Ecto neural progenitor cell (in vitro differentiated cells): ENCODE data around the gene SUGCT.
"Not testable (repeated sequence)": the region's sequence is repeated elsewhere in the genome, so short reads cannot be mapped to it uniquely, and the experiment has no call there.

Experiments used
- DNase-seq: peaks from one replicate; pipeline ENCODE4 v3.0.0-alpha.2; 2018; ENCODE audit warnings: low spot score

The SUGCT gene

DNA sequence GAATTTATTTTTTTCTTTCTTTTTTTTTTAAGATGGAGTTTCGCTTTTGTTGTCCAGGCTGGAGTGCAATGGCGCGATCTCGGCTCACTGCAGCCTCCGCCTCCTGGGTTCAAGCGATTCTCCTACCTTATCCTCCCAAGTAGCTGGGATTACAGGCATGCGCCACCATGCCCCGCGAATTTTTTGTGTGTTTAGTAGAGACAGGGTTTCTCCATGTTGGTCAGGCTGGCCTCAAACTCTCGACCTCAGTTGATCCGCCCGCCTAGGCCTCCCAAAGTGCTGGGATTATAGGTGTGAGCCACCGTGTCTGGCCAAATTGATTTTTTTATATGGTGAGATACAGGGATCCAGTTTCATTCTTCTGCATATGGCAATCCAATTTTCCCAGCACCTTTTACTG, 5.1 kb downstream of the SUGCT start:
- not testable (repeated sequence) for DNase-seq

DNA sequence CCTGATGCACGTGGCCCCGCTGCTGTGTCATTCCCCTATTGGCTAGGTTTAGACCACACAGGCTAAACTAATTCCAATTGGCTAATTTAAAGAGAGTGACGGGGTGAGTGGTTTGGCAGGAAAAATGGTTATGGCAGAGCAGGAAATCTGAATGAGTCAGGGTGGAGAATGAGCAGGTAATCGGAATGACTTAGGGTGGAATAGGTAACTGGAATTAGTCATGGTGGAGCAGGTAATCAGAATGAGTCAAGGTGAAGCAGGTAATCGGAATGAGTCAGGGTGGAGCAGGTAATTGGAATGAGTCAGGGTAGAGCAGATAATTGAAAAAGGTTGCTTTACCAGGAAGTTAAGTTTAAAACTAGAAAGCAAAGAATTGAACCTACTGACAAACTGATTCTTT, 7.1 kb downstream of the SUGCT start:
- not testable (repeated sequence) for DNase-seq

DNA sequence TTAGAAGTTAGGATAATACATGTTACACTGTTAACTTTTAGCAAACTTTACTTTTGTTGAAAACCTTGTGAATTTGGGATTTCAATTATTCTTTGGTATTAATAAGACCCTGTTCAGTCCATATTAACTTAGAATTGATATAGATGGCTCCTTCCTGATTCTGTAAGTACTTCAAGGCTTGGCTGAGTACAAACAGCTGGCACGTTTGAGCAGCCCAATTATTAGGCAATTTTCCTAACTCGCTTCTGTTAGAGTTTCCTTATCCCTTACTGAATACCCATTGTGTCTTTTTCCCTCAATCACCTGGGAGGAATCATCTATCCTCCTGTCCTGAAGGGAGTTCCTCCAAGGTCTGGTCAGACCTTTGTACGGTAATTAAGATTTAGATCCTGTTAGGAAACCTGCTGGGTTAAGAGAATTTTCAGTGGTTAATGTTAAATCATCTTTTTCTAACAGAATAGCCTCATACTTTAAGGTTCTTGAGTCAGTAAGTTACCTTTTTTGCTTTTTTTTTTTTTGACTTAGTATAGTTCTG, 10.9 kb downstream of the SUGCT start:
- DNase-seq, result not testable (repeated sequence)

DNA sequence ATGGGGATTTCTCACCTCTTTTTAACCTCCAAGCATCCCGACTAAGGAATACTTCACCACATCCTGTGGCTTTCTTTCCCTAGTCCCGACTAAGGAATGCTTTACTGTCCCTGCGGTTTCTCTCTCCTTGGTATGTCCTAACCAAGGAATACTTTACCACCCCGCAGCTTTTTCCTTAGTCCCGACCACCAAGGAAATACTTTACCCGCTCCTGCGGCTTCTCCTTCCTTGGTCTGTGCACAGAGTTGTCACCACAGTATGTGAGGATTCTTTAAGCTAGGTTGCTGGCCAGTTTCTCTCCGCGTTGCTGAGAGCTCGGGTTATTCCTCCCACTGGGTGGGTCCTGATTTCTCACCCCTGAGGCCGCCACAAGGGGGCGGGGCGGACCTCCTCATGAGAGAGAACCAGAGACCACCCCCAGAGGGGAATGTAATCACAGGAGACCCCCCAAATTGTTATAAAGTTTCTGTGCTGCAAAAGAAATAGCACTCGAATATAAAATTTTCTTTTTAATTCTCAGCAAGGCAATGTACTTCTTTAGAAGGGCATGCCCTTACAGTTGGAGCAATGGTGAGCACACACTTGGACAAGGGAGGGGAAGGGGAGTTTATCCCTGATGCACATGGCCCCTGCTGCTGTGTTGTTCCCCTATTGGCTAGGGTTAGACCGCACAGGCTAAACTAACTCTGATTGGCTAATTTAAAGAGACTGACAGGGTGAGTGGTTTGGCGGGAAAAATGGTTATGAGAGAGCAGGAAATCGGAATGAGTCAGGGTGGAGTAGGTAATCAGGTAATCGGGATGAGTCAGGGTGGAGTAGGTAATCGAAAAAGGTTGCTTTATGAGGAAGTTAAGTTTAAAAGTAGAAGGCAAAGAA, 12.8 kb downstream of the SUGCT start:
- DNase-seq, result no peak

DNA sequence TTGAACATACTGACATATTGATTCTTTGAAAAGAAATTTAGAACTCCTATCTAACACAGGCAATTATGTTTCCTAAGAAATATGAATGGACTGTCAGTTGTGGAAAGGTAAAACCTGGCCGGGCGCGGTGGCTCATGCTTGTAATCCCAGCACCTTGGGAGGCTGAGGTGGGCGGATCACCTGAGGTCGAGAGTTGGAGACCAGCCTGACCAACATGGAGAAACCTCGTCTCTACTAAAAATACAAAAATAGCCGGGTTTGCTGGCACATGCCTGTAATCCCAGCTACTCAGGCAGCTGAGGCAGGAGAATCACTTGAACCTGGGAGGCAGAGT, 13.4 kb downstream of the SUGCT start:
- not testable (repeated sequence) for DNase-seq

DNA sequence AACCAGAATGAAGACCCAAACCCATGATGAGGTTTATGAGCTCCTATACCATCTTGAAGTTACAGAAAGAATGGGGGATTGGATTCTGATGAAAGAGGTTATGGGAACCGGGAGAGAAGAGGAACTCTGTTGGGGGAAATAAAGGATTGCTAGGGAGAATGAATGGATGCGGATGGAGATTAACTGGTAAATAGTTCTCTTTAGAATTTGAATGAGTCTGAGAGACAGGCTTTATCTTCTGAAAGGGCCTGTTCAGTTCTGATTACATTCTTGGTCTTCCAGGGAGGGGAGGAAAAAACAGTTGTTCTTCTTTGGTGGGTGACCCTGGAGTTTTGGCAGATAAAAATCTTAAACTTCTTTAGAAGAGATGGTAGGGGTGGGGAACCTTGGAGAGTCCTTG, 13.9 kb downstream of the SUGCT start:
- DNase-seq, result no peak

DNA sequence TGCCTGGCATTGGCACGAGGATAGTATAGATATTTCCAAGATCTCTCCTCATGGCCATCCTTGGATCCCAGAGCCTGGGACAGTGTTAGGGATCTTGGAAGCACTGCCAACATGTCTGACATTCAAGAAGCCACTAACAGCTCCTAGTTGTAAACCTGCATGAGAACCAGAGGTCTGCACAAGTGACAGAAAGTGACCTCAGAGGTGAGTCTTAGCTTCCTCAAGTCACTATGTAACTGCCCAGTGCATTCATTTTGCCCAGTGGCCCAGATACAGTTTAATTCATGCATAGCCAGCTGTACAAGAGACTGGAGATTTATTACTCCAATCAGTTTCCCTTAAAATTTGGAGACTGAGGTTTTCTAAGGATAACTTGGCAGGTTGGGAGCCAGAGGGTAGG, 16.7 kb downstream of the SUGCT start:
- no peak for DNase-seq

DNA sequence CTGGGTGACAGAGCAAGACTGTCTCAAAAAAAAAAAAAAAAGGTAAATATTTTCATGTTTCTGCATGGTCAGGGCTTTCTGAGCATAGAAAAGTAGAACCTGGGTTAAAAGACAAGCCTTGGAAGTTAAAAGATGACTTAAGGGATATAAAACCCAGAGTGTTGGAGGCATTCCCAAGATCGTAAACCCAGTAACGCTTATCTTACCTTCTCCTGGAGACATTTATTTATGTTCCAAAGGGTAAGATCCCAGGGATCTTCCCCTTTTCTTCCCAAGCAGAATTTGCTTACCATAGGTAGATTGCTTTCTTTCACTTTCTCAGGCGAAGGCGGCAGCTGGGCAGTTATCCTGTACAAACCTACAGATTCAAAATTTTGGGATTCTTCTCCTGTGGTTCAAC, 22.2 kb downstream of the SUGCT start:
- no peak for DNase-seq

DNA sequence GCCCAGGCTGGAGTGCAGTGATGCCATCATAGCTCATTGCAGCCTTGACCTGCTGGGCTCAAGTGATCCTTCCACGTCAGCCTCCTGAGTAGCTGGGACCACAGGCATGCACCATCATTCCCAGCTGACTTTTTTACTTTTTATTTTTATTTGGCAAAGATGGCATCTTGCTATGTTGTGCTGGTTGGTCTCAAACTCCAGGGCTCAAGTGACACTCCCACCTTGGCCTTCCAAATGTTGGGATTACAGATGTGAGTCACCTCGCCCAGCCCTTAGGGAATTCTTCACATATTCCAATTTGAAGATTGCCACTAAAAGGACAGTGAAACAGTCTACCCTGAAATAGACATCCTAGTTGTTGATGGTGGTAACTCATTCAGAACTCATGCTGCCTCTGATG, 27.7 kb downstream of the SUGCT start:
- DNase-seq, result no peak

DNA sequence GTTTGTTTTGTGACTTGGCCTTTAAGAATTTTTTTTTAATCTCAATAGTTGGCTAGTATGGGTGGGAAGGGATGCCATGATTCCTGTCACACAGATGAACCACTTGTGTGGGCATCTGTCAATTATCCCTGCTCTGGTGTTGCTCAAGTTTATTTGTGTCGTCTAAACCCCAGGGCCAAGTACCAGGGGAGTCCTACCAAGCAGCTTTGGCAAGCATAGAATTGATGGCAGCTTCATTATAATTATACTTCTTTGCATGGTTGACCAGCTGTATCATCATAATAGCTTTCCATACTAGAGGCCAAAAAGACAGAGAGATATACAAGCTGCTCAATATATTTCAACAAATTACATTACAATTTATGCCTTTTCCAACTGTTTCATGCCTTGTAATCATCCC, 30.4 kb downstream of the SUGCT start:
- DNase-seq, result no peak

DNA sequence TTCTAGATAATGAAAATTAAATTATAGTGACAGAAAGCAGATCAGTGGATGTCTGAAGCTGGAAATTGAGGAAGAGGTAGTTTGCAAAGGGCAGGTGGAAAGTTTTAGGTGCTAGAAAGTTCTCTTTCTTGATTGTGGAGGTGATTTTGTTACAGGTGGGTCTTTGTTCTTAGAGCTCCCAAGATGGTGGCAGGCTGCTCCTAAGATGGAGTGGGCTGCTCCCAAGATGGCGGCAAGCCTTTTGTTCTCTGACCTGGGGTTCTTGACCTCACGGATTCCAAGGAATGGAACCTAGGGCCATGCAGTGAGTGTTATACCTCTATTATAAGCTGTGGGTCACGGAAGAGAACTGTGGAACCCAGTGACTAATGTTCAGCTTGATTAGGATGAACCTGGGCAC, 32.5 kb downstream of the SUGCT start:
- no peak for DNase-seq

DNA sequence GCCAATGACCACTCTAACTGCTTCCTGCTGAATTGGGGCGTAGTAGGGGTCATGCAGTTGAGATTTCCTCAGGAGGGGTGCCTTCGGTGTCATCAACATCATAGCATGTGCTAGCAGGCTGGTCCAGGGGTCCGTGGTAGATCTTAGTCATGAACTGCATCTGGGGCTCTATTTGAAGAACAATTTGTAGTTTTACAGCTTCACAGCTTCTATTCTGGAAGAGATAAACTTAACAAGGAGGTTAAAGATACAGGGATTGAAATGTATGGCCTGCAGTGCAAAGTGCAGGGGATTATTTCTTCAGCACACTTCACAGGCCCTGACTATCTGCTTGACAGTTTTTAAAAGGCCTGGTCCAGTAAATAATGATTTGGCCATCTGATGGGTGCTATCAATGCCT, 33.5 kb downstream of the SUGCT start:
- DNase-seq, result not testable (repeated sequence)

DNA sequence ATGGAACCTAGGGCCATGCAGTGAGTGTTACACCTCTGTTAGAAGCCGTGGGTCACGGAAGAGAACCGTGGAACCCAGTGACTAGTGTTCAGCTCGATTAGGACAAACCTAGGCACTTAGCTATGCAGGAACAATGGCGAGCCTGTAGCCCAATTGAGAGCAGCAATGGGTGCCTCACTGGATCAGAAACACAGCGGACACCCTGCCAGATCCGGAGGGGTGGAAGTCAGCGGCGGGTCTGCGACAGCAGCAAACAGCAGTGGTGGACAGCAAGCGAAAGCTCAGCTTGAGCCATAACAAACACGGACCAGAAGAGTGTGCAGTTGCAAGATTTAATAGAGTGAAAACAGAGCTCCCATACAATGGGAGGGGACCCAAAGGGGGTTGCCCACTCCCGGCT, 38.3 kb downstream of the SUGCT start:
- not testable (repeated sequence) for DNase-seq

DNA sequence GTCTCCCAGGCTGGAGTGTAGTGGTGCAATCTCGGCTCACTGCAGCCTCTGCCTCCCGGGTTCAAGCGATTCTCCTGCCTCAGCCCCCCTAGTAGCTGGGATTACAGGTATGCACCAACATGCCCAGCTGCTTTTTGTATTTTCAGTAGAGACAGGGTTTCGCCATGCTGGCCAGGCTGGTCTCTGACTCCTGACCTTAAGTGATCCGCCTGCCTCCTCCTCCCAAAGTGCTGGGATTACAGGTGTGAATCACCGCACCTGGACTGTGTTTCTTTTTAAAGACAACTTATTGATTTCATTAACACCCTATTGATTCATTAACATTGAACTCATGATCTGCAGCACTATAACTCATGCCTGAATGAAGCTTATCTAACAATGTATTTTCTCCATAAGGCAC, 40.5 kb downstream of the SUGCT start:
- DNase-seq, result not testable (repeated sequence)

DNA sequence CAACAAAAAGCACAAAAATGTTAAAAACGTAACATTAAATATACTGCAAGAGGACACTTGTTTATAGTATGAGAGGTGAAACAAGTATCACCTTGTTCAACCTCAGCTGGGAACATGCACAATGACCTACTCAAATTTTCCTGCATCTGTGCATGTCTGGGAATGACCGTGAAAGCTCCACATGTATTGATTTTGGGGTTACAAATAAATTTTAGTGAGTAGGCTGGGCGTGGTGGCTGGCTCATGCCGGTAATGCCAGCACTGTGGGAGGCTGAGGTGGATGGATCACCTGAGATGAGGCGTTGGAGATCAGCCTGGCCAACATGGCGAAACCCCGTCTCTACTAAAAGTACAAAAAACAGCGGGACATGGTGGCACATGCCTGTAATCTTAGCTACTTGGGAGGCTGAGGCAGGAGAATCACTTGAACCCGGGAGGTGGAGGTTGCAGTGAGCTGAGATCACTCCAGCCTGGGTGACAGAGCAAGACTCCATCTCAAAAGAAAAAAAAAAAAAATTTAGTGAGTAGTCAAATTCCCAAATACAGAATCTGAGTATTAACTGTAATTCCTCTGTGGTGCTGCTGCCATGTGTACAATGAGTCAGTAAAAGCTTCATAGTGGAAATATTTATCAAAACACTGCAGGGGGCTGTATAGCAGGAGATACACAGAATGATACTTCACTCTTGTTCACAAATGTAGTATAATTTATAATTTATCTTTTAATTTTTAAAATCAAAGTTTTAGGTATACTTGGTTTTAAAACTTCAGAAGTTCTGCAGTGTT, 41.1 kb downstream of the SUGCT start:
- no peak for DNase-seq

DNA sequence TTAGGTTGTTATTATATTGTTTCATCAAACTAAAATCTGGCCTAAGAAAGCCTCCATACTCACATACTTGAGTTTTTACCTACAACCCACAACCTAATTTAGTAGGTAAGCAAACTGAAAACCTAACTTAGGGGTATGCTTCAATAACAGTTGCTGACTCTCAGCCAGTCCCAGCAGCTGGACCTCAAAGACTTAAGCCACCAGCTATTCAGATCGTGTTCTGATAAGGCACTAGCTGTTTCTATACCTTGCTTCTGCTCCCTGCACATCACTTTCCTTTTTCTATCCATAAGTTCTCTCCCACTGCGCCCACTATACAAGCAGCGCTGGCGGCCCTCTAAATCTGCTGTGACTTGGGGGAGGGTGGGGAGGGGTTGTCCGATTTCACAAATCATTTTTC, 42.3 kb downstream of the SUGCT start:
- DNase-seq, result no peak

DNA sequence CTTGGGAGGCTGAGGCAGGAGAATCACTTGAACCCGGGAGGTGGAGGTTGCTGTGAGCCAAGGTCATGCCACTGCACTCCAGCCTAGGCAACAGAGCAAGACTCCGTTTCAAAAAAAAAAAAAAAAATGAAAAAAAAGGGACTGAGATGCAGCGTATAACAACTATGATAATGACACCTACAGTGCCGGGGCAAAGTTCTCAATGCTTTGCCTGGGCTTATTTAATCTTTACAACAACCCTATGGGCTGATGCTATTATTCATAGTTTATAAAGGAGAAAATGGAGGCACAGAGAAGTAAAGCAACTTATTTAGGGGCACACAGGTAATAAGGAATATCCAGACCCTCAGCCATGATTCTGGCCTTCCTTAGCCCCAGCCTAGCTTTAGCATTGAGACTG, 47.6 kb downstream of the SUGCT start:
- no peak for DNase-seq

DNA sequence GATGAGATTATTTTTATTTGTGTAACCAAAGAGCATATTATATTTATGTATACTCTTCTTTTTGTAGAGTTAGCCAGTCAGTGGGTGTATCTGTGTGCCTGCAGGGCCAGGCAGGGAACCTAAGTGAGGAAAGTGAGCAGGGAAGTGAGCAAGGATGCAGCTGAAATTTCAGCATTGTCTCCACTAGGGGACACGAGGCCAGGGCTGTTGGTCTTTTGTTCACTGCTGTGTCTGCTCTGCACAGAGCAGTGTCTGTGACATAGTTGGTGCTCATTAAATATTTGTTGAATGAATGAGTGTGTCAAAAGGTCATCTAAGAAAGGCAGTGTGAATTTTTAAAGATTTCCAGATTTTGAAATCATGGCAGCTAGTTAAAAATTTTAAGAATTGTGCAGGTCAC, 51.8 kb downstream of the SUGCT start:
- no peak for DNase-seq

DNA sequence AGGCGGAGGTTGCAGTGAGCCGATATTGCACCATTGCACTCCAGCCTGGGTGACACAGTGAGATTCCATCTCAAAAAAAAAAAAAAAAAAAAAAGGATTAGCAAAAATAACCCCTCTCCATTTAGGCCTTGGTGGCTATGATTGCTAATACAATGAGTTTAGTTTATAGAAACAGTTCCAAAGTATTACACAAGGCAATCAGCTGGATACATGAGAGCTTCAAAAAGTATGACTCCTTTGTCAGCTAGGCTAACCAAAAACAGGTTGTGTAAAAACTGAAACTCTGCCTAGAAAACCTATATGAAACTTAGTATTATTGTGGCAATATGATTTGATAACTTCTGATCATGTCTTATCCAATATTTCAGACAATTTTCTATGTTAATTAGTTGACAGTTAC, 57.2 kb downstream of the SUGCT start:
- DNase-seq, result no peak

DNA sequence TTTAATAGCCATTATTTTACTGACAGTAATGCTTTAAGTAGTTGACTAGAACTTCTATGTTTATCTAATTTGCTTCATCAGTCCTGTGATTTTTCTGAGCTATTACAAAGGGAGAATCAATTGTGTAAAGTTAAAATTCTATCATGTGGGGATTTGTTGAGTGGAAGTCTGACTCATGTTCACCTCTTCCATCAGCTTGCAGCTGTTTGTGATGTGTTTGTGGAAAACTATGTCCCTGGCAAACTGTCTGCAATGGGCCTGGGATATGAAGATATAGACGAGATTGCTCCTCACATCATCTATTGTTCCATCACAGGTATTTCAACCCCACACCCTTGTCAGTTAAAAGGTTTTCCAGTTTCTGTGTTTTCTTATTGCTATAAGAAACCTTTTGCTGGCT, 59.9 kb downstream of the SUGCT start:
- no peak for DNase-seq

DNA sequence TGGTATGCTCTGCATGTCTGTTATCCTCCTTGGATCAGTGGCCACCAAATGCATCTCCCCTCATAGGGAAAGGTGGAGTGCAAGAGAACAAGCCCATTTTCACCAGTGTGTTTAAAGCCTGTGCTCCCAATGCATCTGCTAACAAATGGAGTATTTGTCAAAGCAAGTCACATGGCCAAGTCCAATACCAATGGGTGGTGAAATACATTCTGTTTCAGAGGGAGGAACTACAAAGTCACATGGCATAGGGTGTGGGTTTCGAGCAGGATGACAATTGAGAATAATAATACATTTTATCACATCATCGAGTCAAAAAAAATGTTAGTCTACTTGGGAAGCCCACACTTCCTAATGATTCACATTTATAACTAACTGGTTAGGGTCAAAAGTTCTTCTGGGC, 62.7 kb downstream of the SUGCT start:
- no peak for DNase-seq

DNA sequence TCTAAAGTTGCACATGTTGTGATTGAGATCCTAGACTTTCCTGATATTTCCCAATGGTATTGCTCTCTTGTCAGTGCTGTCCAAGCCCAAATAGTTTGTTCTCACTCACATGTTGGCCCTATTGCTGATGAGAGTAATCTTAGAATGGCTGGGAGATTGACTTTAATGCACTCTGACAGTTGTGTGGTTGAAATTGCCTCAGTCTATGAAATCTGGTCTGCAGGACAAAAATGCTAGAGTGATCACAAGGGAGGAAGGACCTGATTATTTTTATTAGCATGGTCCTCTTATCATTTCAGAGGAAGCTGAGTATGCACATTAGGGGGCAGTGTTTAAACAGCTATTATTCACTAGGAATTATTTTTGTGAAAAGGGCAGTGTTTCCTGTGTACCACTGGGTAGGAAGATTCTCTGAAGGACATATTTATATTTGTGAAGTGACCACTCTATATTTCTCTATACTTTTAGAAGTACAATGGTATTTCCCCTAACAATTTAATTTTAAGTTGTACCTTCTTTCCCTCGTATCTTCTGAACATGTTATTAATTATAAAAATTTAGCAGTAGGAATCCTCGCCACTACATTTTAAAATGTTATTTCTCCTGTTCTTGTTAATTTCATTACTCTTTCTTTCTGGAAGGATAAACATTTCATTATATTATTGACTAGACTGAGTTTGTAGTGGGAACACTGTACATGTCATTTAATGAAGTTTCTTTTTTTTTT, 64.4 kb downstream of the SUGCT start:
- no peak for DNase-seq

DNA sequence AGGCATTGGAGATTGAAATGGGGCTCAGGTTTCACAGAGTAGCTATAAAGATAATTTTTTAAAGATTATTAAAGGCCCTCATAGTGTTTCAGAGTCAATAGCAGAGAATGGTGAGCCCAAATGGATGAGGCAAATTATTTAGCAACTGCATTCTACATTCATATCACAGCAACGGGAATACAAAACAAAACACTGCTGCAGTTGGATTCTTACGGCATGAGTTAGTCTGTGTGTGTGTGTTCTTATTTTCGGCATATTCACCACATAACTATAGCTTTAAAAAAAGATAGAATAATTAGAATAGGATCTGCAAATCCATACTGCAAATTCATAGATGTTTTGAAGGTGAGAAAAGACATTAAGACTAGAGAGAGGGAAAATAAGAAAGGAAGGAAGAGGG, 66.0 kb downstream of the SUGCT start:
- no peak for DNase-seq
